Uterus (tissue), 2 donors: ENCODE results near the gene TMEM42.

ENCODE experiments used
- POLR2A ChIP-seq, 2 donors: fragments of 450-650 bp; IDR thresholded peaks; one replicate each; pipeline ENCODE4 v1.6.1; 2016; ENCODE audit warnings: antibody characterized with exemption in 2 of 2, mild to moderate bottlenecking in 1 of 2, moderate library complexity in 1 of 2
- TF ChIP-seq, protein P1 (sequence below), 4 experiments: fragments of 200-600 bp in 2 of 4; fragments of 450-650 bp in 2 of 4; sonication (generic) in 2 of 4; IDR thresholded peaks; one replicate each; pipeline ENCODE4 v1.5.1; 2016 to 2019; ENCODE audit warnings: antibody characterized with exemption in 4 of 4, mild to moderate bottlenecking in 2 of 4, moderate library complexity in 1 of 4

DNA sequence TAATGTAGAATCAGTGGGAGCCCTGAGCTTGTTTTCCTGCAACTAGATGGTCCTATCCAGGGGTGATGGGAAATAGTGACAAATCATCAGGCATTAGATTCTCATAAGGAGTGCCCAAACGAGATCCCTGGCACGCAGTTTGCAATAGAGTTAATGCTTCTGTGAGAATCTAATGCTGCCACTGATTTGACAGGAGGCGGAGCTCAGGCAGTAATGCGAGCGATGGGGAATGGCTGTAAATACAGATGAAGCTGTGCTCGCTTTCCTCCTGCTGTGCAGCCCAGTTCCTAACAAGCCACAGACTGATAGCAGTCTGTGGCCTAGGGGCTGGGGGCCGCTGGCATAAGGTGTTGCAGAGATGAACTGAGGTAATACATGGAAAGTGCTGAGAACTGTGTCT lies 28.3 kb upstream of the TMEM42 start:
- TF ChIP-seq, protein P1, sequence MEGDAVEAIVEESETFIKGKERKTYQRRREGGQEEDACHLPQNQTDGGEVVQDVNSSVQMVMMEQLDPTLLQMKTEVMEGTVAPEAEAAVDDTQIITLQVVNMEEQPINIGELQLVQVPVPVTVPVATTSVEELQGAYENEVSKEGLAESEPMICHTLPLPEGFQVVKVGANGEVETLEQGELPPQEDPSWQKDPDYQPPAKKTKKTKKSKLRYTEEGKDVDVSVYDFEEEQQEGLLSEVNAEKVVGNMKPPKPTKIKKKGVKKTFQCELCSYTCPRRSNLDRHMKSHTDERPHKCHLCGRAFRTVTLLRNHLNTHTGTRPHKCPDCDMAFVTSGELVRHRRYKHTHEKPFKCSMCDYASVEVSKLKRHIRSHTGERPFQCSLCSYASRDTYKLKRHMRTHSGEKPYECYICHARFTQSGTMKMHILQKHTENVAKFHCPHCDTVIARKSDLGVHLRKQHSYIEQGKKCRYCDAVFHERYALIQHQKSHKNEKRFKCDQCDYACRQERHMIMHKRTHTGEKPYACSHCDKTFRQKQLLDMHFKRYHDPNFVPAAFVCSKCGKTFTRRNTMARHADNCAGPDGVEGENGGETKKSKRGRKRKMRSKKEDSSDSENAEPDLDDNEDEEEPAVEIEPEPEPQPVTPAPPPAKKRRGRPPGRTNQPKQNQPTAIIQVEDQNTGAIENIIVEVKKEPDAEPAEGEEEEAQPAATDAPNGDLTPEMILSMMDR (IDR thresholded peaks at IDR 0.05) = no peak
- TF ChIP-seq POLR2A (IDR thresholded peaks at IDR 0.05) = no peak
